K562 (cell line): ENCODE data around the gene MACF1. TPM values are rescaled to one million over a fixed set of nuclear protein-coding genes. Genes with fewer than 3 reads are reported as not detected.

Experiments used
- ADNP ChIP-seq: fragments of 200-800 bp; sonication (Bioruptor generic); IDR thresholded peaks from 2 replicates; pipeline ENCODE4 v1.6.1; 2016; ENCODE audit warnings: missing genetic modification characterization, missing compliant biosample characterization
- ATF7 ChIP-seq: fragments of 450-650 bp; IDR thresholded peaks from 2 replicates; pipeline ENCODE4 v1.7.1; 2014; ENCODE audit warnings: mild to moderate bottlenecking, moderate library complexity
- FOSL1 ChIP-seq: fragments of 200-800 bp; sonication (Bioruptor generic); conservative IDR thresholded peaks from 2 replicates; pipeline ENCODE4 v1.6.1; 2016; ENCODE audit warnings: missing genetic modification characterization, missing compliant biosample characterization
- HOXB6 ChIP-seq: fragments of 250-450 bp; sonication (Bioruptor Pico); IDR thresholded peaks from 2 replicates; pipeline ENCODE4 v1.5.1; 2022; ENCODE audit warnings: mild to moderate bottlenecking, borderline replicate concordance
- MXI1 ChIP-seq: IDR thresholded peaks from 2 replicates; pipeline ENCODE4 v1.6.1; 2011; ENCODE audit warnings: low read depth, mild to moderate bottlenecking, improper control_type of control experiment, low read length
- RBFOX2 ChIP-seq: fragments of 200-400 bp; formaldehyde crosslinking; IDR thresholded peaks from 2 replicates; pipeline ENCODE4 v1.6.1; 2017; ENCODE audit warnings: low read depth, mild to moderate bottlenecking, low read length, moderate library complexity
- SPI1 ChIP-seq: IDR thresholded peaks from 2 replicates; pipeline ENCODE4 v1.6.1; 2011; ENCODE audit warnings: low read depth, low read length, control low read depth, borderline replicate concordance
- TAF1 ChIP-seq: IDR thresholded peaks from 2 replicates; pipeline ENCODE4 v1.6.1; 2011; ENCODE audit warnings: mild to moderate bottlenecking, low read length, moderate library complexity; ENCODE audit not compliant: insufficient read depth, control insufficient read depth, severe bottlenecking; ENCODE audit errors: extremely low read depth
- ZNF134 ChIP-seq: fragments of 250-450 bp; sonication (Bioruptor Pico); conservative IDR thresholded peaks from 2 replicates; pipeline ENCODE4 v1.4.0; 2020
- ZNF707 ChIP-seq: fragments of 250-450 bp; sonication (Bioruptor Pico); conservative IDR thresholded peaks from 2 replicates; pipeline ENCODE4 v1.8.0; 2022; ENCODE audit warnings: inconsistent platforms, mild to moderate bottlenecking, moderate library complexity
- polyA plus RNA-seq, 8 experiments: library from polyadenylated mRNA; depleted of rRNA in 4 of 8; stranded (reverse) in 5 of 8; unstranded in 3 of 8; fragments of >200 nt; fragmentation: Nextera tagmentation in 2 of 8; fragmentation: Illumina TruSeq in 1 of 8; extraction: Ambion mirVana in 2 of 8; extraction: Trizol in 1 of 8; gene quantifications; 2 replicates each; pipeline versions ENCODE4 v1.2.1 to v1.2.3, GENCODE V29; 2011 to 2014; ENCODE audit warnings: inconsistent platforms in 1 of 8, missing spikeins in 1 of 8
- total RNA-seq, 7 experiments: library from RNA; depleted of rRNA in 6 of 7; stranded (reverse); fragments of >200 nt in 6 of 7; fragmentation: Illumina TruSeq in 2 of 7; extraction: Trizol in 2 of 7; gene quantifications; 2 replicates each; pipeline versions ENCODE4 v1.2.1 to v1.2.3, GENCODE V29; 2011 to 2021; ENCODE audit warnings: low replicate concordance in 1 of 7
- TF ChIP-seq, protein P1 (sequence below): fragments of 450-650 bp; IDR thresholded peaks from 2 replicates; pipeline ENCODE4 v1.7.1; 2018; ENCODE audit warnings: mild to moderate bottlenecking, low read depth; ENCODE audit not compliant: partially characterized antibody
- TF ChIP-seq, protein P2 (sequence below): fragments of 250-450 bp; sonication (Bioruptor Pico); IDR thresholded peaks from 2 replicates; pipeline ENCODE4 v1.5.0; 2021; ENCODE audit warnings: mild to moderate bottlenecking, borderline replicate concordance
- TF ChIP-seq, protein P3 (sequence below): sonication (generic); formaldehyde crosslinking; IDR thresholded peaks from 2 replicates; pipeline ENCODE4 v1.8.1; 2023; ENCODE audit warnings: mild to moderate bottlenecking, missing genetic modification reagents

MACF1 gene
- total and polyA plus RNA-seq, 9 of the 15 experiments (the other 6 are each of a cell fraction or from before 2014, with no cell fraction given) = 13.2 to 232 (median 112) TPM

DNA sequence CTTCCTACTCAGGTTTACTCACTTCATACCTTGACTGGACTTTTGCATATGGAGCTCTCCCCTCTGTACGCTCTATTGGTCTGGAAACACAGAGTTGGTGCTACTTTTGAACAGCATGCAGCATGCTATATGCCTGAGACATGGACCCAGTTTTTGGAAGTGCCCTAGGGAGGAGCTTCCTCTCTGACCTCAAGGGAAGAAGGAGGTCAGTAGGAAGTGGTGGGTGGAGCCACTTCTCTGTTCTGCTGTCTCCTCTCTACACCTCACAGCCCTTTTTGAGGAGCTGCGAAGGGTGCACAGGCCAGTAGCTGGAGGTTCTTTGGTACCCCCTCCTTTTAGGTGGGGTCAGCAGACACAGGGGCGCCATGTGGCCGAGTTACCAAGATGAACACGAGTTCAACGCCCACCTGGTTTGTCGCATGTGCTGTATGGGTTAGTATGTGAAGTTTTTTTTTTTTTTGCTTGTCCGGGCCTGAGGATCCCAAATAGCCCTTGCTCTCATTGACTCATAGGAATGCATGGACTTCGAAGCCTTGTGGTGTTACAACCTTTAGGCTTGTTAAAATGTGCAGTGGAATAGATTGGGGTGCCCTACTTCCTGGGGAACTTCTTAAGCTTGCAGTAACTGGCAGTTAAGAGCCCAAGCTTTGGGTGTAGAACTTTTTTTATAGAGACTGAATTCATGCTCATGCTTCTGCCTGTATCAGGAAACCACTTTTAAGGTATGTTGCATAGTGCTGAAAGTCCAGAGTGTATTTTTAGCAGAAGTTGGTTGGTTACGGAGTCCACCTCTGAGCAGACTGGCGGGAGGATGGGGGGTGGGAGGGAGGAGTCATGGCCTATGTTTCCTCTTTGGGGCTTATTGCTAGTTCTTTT, 10.7 kb downstream of the MACF1 start (continued):
- TF ChIP-seq, protein P1, sequence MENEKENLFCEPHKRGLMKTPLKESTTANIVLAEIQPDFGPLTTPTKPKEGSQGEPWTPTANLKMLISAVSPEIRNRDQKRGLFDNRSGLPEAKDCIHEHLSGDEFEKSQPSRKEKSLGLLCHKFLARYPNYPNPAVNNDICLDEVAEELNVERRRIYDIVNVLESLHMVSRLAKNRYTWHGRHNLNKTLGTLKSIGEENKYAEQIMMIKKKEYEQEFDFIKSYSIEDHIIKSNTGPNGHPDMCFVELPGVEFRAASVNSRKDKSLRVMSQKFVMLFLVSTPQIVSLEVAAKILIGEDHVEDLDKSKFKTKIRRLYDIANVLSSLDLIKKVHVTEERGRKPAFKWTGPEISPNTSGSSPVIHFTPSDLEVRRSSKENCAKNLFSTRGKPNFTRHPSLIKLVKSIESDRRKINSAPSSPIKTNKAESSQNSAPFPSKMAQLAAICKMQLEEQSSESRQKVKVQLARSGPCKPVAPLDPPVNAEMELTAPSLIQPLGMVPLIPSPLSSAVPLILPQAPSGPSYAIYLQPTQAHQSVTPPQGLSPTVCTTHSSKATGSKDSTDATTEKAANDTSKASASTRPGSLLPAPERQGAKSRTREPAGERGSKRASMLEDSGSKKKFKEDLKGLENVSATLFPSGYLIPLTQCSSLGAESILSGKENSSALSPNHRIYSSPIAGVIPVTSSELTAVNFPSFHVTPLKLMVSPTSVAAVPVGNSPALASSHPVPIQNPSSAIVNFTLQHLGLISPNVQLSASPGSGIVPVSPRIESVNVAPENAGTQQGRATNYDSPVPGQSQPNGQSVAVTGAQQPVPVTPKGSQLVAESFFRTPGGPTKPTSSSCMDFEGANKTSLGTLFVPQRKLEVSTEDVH = no peak
- TF ChIP-seq TAF1 (peak; percentile 52), FOSL1 (no peak), ATF7 (peak; percentile 32; the same call in 1 of the 2 replicates), RBFOX2 (0 out of 2 replicates have a peak, but pooled peaks have one; percentile 17), MXI1 (no peak), SPI1 (peak; percentile 88), HOXB6 (CRISPR knock-in tag) (no peak), ADNP (tag) (no peak), ZNF134 (CRISPR knock-in tag) (no peak), ZNF707 (CRISPR knock-in tag) (no peak)
- TF ChIP-seq, protein P2, sequence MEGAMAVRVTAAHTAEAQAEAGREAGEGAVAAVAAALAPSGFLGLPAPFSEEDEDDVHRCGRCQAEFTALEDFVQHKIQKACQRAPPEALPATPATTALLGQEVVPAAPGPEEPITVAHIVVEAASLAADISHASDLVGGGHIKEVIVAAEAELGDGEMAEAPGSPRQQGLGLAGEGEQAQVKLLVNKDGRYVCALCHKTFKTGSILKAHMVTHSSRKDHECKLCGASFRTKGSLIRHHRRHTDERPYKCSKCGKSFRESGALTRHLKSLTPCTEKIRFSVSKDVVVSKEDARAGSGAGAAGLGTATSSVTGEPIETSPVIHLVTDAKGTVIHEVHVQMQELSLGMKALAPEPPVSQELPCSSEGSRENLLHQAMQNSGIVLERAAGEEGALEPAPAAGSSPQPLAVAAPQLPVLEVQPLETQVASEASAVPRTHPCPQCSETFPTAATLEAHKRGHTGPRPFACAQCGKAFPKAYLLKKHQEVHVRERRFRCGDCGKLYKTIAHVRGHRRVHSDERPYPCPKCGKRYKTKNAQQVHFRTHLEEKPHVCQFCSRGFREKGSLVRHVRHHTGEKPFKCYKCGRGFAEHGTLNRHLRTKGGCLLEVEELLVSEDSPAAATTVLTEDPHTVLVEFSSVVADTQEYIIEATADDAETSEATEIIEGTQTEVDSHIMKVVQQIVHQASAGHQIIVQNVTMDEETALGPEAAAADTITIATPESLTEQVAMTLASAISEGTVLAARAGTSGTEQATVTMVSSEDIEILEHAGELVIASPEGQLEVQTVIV = no peak
- TF ChIP-seq, protein P3, sequence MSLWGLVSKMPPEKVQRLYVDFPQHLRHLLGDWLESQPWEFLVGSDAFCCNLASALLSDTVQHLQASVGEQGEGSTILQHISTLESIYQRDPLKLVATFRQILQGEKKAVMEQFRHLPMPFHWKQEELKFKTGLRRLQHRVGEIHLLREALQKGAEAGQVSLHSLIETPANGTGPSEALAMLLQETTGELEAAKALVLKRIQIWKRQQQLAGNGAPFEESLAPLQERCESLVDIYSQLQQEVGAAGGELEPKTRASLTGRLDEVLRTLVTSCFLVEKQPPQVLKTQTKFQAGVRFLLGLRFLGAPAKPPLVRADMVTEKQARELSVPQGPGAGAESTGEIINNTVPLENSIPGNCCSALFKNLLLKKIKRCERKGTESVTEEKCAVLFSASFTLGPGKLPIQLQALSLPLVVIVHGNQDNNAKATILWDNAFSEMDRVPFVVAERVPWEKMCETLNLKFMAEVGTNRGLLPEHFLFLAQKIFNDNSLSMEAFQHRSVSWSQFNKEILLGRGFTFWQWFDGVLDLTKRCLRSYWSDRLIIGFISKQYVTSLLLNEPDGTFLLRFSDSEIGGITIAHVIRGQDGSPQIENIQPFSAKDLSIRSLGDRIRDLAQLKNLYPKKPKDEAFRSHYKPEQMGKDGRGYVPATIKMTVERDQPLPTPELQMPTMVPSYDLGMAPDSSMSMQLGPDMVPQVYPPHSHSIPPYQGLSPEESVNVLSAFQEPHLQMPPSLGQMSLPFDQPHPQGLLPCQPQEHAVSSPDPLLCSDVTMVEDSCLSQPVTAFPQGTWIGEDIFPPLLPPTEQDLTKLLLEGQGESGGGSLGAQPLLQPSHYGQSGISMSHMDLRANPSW = 0 out of 2 replicates have a peak, but pooled peaks have one; percentile 76
